GM18867 (cell line): ENCODE data around the gene HDAC6.
A peak's percentile ranks its signal among the peaks of the same experiment; 100 is the strongest.

ENCODE experiments used
- ATAC-seq: cut with Tn5 transposase; IDR thresholded peaks from one replicate; pipeline ENCODE4 v1.9.1; 2021; ENCODE audit warnings: mild to moderate bottlenecking, moderate library complexity; ENCODE audit not compliant: unreplicated experiment

HDAC6 gene

GRCh38 chrX:48801280-48802088 is at the start of gene HDAC6:
HDAC6 (plus strand) TSS chrX:48802067; CDS start chrX:48802693, 626 bp downstream.
- peak; percentile 83 for ATAC-seq

- ATAC-seq, result no peak
These were observed 49.4 kb upstream of the HDAC6 start for GRCh38 chrX:48752498-48752897.

GRCh38 chrX:48753708-48754228 is 48.1 kb upstream of the HDAC6 start:
- ATAC-seq, result no peak

- ATAC-seq, result no peak
These were observed 47.6 kb upstream of the HDAC6 start for GRCh38 chrX:48754238-48754637.

GRCh38 chrX:48761674-48762471 is 40.0 kb upstream of the HDAC6 start, which contains the start of gene GLOD5:
GLOD5 (plus strand) TSS chrX:48761747; CDS start chrX:48761791, 44 bp downstream.
- ATAC-seq, result no peak

GRCh38 chrX:48769230-48769629 is 32.6 kb upstream of the HDAC6 start:
- no peak for ATAC-seq

GRCh38 chrX:48770296-48770695 is 31.6 kb upstream of the HDAC6 start:
- ATAC-seq, result no peak

- ATAC-seq, result no peak
These were observed 29.3 kb upstream of the HDAC6 start for GRCh38 chrX:48772602-48773001.

GRCh38 chrX:48776818-48777439 is 24.9 kb upstream of the HDAC6 start:
- no peak for ATAC-seq

- ATAC-seq, result no peak
These were observed 22.5 kb upstream of the HDAC6 start for GRCh38 chrX:48779399-48779798.

GRCh38 chrX:48781705-48782104 is 20.2 kb upstream of the HDAC6 start:
- no peak for ATAC-seq

GRCh38 chrX:48782216-48782615 is 19.7 kb upstream of the HDAC6 start:
- ATAC-seq, result no peak

GRCh38 chrX:48782795-48783194 is 19.1 kb upstream of the HDAC6 start:
- no peak for ATAC-seq

- no peak for ATAC-seq
These were observed 17.1 kb upstream of the HDAC6 start for GRCh38 chrX:48784726-48785125.

- ATAC-seq, result no peak
These were observed 16.7 kb upstream of the HDAC6 start for GRCh38 chrX:48785186-48785539.

- ATAC-seq, result no peak
These were observed 16.2 kb upstream of the HDAC6 start for GRCh38 chrX:48785540-48786214.

GRCh38 chrX:48786341-48786800 is 15.5 kb upstream of the HDAC6 start, which contains the start of gene GATA1:
GATA1 (plus strand) TSS chrX:48786590; CDS start chrX:48791110, 4,520 bp downstream.
- no peak for ATAC-seq

- ATAC-seq, result no peak
These were observed 14.9 kb upstream of the HDAC6 start for GRCh38 chrX:48786825-48787504.

- no peak for ATAC-seq
These were observed 14.1 kb upstream of the HDAC6 start for GRCh38 chrX:48787505-48788443.
